ENCODE data around the gene CASD1.

CASD1 gene

GRCh38 chr7:94512735-94513564 is 3.3 kb downstream of the CASD1 start:
- DNase-seq (ENCODE audit: low read depth, low spot score) = no peak

GRCh38 chr7:94513565-94513860 is 3.9 kb downstream of the CASD1 start:
- no peak for DNase-seq (ENCODE audit: low read depth, low spot score)

- no peak for DNase-seq (ENCODE audit: low read depth, low spot score)
Observed at GRCh38 chr7:94514140-94514889, 4.7 kb downstream of the CASD1 start.

GRCh38 chr7:94514917-94515316 is 5.3 kb downstream of the CASD1 start:
- DNase-seq (ENCODE audit: low read depth, low spot score) = no peak

- no peak for DNase-seq (ENCODE audit: low read depth, low spot score)
Observed at GRCh38 chr7:94525923-94526322, 16.3 kb downstream of the CASD1 start.

- DNase-seq (ENCODE audit: low read depth, low spot score) = no peak
Observed at GRCh38 chr7:94529516-94529915, 19.9 kb downstream of the CASD1 start.

GRCh38 chr7:94530109-94530508 is 20.5 kb downstream of the CASD1 start:
- no peak for DNase-seq (ENCODE audit: low read depth, low spot score)

GRCh38 chr7:94532676-94533075 is 23.1 kb downstream of the CASD1 start:
- DNase-seq (ENCODE audit: low read depth, low spot score) = no peak

GRCh38 chr7:94540428-94540827 is 30.8 kb downstream of the CASD1 start:
- no peak for DNase-seq (ENCODE audit: low read depth, low spot score)

GRCh38 chr7:94547126-94547525 is 37.5 kb downstream of the CASD1 start:
- no peak for DNase-seq (ENCODE audit: low read depth, low spot score)

GRCh38 chr7:94556028-94556427 is 46.4 kb downstream of the CASD1 start:
- no peak for DNase-seq (ENCODE audit: low read depth, low spot score)

- DNase-seq (ENCODE audit: low read depth, low spot score) = no peak
Observed at GRCh38 chr7:94557215-94557614, 47.6 kb downstream of the CASD1 start.

- DNase-seq (ENCODE audit: low read depth, low spot score) = no peak
Observed at GRCh38 chr7:94559972-94560371, 50.4 kb downstream of the CASD1 start.

- no peak for DNase-seq (ENCODE audit: low read depth, low spot score)
Observed at GRCh38 chr7:94561841-94562514, 52.4 kb downstream of the CASD1 start.

GRCh38 chr7:94562525-94562924 is 52.9 kb downstream of the CASD1 start:
- no peak for DNase-seq (ENCODE audit: low read depth, low spot score)

- DNase-seq (ENCODE audit: low read depth, low spot score) = no peak
Observed at GRCh38 chr7:94565247-94565894, 55.8 kb downstream of the CASD1 start.

GRCh38 chr7:94567396-94567795 is 57.8 kb downstream of the CASD1 start:
- no peak for DNase-seq (ENCODE audit: low read depth, low spot score)

GRCh38 chr7:94571816-94572215 is 62.2 kb downstream of the CASD1 start:
- no peak for DNase-seq (ENCODE audit: low read depth, low spot score)

- DNase-seq (ENCODE audit: low read depth, low spot score) = no peak
Observed at GRCh38 chr7:94575646-94576045, 66.0 kb downstream of the CASD1 start.

GRCh38 chr7:94576316-94576715 is 66.7 kb downstream of the CASD1 start:
- DNase-seq (ENCODE audit: low read depth, low spot score) = no peak

- no peak for DNase-seq (ENCODE audit: low read depth, low spot score)
Observed at GRCh38 chr7:94577357-94577756, 67.7 kb downstream of the CASD1 start.

- no peak for DNase-seq (ENCODE audit: low read depth, low spot score)
Observed at GRCh38 chr7:94578614-94579013, 69.0 kb downstream of the CASD1 start.
